Jurkat, Clone E6-1 (cell line): ENCODE measurements around the gene MCOLN2. TPM values are rescaled to one million over a fixed set of nuclear protein-coding genes. Genes with fewer than 3 reads are reported as not detected.
"Not testable (repeated sequence)": the region's sequence is repeated elsewhere in the genome, so short reads cannot be mapped to it uniquely, and the experiment has no call there.

Experiments
- DNase-seq: peaks from one replicate; pipeline ENCODE4 v3.0.0-alpha.2; 2011; ENCODE audit warnings: low read depth, low spot score
- H3K4me3 ChIP-seq: 2 replicates; pipeline ENCODE4 v1.5.1; 2011; ENCODE audit warnings: mild to moderate bottlenecking, low read length, control low read depth, moderate library complexity
- polyA plus RNA-seq: library from polyadenylated mRNA; unstranded; fragments of >200 nt; gene quantifications from one replicate; pipeline ENCODE4 v1.2.1, GENCODE V29; 2012; ENCODE audit warnings: missing spikeins; ENCODE audit not compliant: insufficient read length, insufficient read depth

MCOLN2 gene
- polyA plus RNA-seq, result 19.3 TPM

DNA sequence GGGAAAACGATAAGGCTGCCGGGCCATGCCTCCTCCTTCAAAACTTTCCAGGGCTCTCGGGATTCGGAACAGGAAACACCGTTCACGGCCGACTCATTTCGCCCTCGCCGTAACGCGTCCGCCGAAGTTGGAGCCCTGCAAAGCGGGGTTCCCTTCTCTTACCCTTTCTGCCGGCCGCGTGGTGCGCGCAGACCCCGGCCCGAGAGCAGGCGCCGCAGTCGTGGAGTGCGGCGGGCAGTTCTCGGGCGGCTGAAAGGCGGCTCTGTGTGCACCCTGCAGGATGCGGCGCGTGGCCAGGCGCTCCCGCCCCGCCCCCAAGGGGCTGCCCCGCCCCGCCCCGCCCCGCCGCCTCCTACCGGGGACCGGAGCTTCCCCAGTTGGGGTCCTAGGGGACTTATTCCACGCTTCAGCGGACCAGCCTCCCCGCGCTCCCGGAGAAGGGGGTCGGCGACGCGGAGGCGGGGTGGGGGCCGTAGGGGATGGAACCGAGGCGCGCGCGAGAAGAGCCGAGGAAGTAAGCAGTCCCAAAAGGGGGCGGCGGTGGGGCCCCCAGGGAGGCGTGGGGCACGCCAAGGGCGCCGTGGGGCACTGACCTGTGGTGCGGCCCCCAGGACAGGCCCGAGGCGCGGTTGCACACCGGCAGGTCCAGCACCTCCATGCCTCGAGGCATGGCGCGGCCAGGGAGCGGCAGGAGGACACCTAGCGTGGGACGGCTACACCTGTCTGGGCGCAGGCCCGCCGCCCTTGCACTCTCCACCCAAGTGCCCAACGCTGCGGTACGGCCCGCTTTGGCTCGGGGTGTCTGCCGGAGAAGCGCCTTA, at the start of gene MCOLN2:
MCOLN2 (minus strand) TSS at position 268 of the 821 bp plus-strand sequence; CDS start at position 27, 241 bp downstream.
- DNase-seq, result no peak
- peak within 1 kb of the TSS; percentile 50 for H3K4me3 ChIP-seq

DNA sequence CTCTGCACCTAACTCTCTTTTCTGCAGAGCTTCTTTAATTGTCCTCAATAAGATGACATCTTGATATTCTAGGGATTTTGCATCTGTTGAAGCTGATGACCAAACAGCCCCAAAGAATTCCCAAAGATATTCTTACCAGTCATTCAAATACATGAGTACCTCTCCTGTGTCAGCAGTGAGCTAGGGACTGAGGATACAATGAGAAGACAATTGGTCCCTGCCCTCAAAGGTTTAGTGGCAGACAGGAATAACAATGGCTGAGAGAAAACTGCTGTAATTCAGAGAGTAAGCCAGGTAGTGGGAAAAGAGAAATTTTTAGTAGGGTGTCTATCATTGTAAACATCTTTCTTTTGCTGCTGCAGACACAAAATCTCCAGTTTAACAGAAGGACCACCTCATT, 45.5 kb upstream of the MCOLN2 start:
- no peak overlapping the region for H3K4me3 ChIP-seq
- DNase-seq, result no peak

DNA sequence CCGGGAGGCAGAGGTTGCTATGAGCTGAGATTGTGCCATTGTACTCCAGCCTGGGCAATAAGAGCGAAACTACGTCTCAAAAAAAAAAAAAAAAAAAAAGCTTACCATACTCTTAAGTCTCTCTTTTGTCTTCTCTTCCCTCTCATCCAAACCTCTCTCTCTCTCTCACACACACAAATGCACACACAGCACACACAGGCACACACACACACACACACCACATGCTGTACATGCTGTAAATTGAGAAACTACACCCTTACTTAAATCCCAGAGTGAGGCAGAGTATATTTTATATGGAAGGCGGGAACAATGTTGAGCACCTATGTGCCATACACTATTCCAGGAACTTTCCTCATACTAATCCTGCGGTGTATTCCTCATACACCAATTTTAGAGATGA, 44.9 kb upstream of the MCOLN2 start:
- no peak overlapping the region for H3K4me3 ChIP-seq
- DNase-seq, result no peak

DNA sequence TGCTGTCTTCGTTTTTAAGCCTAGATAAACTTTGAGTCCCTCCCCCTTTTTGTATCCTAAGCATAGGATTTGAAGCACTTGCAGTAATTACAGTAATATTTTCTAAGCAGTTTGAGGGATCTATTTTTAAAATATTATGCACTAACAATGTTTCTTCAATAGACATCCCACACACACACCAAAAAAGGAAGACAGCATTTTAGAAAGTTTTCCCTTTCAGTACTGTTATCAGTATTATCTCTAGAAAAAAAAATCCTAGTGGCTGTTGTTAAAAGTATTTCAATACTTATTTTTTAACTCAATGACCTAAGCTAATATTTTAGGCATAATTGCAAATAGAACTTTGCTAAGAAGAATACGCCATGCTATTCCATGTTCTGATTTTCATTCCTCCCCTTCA, 36.3 kb upstream of the MCOLN2 start:
- no peak overlapping the region for H3K4me3 ChIP-seq
- DNase-seq, result no peak

DNA sequence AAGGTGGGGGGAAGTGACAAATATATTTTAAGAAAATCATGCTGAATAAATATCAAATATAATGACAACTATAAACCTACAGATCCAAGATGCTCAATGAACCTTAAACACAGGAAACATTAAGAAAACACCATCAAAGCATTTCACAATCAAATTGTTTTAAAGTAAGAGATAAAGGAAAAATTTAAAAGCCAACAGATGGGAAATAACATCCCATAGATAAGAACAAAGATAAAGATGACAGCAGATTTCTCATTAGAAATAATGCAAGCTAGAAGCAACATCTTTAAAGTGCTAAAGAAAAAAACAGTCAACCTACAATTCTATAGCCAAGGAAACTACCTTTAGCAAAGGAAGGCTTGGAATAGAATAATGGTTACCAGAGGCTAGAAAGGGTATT, 33.6 kb upstream of the MCOLN2 start:
- DNase-seq, result no peak

DNA sequence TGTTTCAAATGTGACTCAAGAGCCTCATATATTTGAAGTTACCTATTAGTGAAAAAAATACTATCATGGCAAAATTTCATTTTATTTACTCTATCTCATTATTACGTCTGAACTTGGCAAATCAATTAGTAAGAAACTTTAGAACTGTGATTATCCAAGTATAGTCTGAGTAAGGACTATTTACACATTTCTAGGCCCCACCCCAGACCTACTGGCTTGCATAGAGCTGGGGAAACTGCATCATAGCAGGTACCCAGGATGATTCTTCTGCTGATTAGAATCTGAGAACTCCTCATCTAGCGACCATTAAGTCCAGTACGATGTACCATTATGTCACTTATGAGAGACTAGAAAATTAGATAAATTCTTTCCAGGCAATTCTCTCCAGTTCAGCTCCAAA, 31.2 kb upstream of the MCOLN2 start:
- no peak for DNase-seq
- no peak overlapping the region for H3K4me3 ChIP-seq

More for the DNA sequence above, 33.6 kb upstream of the MCOLN2 start:
- H3K4me3 ChIP-seq, result no peak overlapping the region

DNA sequence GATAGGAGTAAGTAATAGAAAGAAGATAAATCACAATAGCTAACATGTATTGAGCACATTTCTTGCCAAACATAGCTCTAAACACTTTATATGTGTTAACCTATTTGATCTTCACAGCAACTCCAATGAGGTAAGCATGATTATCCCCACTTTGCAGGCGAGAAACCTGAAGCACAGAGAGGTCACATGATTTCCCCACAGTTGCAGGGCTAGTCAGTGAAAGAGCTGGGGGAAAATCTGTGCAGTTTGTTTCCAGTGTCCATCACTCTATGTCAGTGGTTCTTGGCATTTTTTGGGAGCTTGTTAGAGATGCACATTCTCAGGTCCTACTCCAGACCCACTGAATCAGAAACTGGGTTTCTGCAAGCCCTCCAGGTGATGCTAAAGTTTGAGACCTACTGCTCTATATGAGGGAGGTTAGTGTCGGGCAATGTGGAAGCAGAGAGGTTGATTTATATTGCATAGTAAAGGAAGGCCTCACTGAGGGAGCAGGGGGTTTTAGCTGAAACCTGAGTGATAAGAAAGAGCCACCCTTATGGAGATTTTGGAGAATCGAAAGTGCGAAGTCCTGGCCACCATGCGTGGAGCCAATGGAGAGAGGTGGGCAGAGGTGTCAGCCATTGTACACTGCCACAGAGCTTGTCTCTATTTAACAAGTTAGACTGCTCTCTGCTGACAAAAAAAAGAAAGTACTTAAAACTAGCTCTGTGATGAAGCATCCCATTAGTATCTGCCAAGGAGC, 30.5 kb upstream of the MCOLN2 start:
- no peak for DNase-seq
- H3K4me3 ChIP-seq, result no peak overlapping the region

DNA sequence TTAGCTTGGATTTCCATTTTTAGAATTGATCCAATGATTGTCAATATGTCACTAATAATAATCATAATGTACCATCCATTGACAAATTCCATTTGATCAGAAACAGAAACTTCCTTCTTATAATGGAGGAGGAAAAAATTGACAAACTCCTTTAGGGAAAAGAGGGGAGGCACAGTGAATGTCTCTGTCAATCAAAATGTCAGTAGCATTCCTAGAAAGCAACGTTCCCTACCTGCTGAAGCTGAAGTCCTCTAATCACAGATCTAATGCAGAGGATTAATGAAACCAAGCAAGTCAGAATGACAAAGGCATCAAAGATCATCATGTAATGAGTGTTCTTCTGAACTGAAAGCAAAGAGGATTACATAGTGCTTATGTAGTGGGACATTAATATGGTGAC, 29.0 kb upstream of the MCOLN2 start:
- no peak for DNase-seq
- no peak overlapping the region for H3K4me3 ChIP-seq

DNA sequence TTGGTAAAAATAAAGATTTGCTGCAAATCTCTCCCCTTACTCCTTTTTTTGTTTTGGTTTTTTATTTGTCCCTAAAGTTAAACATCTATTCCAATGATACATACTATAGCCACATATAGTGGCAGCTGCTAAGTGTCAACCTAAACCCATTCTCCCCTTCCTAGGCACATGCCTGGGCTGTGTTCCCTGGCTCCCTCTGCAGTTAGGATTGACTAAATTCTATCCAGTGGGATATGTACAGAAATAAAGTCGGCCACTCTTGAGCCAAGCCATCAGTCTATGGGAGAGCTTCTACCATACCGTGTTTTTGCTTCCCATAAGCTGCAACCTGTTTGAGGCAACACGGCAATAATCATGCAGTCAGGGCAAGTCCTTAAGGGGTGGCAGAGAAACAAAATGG, 27.8 kb upstream of the MCOLN2 start:
- no peak overlapping the region for H3K4me3 ChIP-seq
- DNase-seq, result no peak

DNA sequence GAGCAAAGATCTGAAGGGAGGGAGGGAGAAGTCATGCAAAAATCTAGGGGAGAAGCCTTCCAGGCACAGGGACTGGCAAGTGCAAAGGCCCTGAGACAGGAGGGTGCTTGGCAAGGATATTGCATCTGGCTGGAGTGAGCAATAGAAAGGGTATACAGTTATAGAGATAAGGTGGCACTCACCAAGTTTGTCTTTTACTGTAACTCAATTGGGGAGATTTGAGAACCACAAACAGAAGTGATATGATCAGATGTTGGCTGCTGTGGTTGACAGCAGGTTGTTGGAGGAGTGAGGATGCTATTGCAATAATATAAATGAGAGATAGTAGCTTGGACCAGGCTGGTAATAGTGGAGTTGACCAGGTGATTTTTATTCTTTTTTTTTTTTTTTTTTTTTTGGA, 25.8 kb upstream of the MCOLN2 start:
- DNase-seq, result peak; percentile 4
- H3K4me3 ChIP-seq, result no peak overlapping the region

DNA sequence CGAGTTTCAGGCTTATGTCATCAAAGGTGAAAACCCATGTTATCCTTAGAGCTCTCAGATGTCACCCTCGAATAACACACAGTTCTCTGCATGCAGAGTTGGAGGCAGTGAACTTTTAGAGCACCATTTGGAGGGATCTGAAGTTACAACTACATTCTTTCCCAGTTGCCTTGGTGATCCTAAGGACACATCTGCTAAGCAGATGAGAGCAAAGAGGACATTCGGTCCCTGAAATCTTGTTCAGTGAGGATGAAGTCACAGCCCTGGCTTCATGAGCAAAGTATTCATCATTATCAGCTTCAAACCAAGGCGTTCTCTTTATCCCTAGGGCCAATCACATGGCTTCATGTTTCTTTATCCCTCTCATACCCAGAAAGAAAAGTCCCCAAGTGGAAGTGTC, 23.1 kb upstream of the MCOLN2 start:
- no peak overlapping the region for H3K4me3 ChIP-seq

DNA sequence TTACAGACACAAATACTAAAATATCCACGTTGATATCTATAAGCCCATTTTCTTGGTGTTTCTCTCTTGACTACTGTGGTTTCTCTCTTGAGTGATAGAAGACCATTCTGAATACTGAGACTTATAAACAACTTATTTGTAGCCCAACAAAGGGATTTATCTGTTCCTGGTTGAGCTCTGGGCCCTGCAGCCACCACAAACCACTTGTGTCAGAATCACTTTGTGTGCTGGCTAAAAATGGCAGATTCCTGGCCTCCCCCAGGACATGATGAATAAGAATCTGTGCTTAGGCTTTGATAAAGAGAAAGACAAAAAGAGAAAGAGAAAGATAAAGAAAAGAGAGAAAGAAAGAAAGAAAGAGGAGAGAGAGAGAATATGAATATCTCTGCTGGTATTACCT, 18.9 kb upstream of the MCOLN2 start:
- DNase-seq, result no peak
- no peak overlapping the region for H3K4me3 ChIP-seq

More for the DNA sequence above, 23.1 kb upstream of the MCOLN2 start:
- DNase-seq, result no peak

DNA sequence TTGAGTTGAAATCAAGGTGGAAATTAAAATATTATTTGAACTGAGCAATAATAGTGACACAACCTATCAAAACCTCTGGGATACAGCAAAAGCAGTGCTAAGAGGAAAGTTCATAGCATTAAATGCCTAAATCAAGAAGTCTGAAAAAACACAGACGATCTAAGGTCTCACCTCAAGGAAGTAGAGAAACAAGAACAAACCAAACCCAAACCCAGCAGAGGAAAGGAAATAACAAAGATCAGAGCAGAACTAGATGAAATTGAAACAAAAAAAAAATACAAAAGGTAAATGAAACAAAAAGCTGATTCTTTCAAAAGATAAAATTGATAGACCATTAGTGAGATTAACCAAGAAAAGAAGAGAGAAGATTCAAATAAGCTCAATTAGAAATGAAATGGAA, 8.7 kb upstream of the MCOLN2 start:
- not testable (repeated sequence) for DNase-seq, H3K4me3 ChIP-seq

DNA sequence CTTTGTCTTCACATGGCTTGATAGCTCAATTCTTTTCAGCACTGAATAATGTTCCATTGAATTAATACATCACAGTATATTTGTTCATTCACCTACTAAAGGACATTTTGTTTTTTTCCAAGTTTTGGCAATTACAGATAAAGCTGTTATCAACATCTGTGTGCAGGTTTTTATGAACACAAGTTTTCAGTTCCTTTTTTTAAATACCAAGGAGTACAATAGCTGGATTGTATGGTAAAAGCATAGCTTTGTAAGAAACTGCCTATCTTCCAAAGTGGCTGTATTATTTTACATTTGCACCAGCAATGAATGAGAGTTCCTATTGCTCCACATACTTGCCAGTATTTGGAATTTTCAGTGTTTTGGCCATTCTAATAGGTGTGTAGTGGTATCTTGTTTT, 4.8 kb upstream of the MCOLN2 start:
- no peak overlapping the region for H3K4me3 ChIP-seq
- no peak for DNase-seq

DNA sequence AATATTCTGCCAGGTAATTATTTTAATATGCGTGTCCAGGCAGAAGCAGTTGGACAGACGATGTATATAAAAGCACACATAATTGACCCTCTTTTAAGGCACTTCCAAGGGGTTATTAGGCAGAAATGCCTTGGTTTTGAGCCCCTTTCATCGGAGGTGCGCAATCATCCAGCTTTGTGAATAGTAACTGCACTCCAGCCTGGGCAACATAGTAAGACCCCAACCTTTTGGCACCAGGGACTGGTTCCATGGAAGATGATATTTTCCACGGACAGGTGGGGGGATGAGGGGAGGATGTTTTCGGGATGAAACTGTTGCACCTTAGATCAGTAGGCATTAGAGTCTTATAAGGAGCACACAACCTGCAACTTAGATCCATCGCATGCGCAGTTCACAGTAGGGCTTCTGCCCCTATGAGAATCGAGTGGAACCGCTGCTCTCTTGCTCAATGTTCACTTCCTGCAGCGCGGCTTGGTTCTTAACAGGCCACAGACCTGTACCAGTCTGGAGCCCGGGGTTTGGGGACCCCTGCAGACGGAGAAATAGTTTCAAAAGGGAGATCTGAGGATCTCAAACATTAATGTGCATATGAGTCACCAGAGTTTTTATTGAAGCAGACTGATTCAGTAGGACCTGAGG, 1.8 kb upstream of the MCOLN2 start:
- no peak overlapping the region for H3K4me3 ChIP-seq
- no peak for DNase-seq

DNA sequence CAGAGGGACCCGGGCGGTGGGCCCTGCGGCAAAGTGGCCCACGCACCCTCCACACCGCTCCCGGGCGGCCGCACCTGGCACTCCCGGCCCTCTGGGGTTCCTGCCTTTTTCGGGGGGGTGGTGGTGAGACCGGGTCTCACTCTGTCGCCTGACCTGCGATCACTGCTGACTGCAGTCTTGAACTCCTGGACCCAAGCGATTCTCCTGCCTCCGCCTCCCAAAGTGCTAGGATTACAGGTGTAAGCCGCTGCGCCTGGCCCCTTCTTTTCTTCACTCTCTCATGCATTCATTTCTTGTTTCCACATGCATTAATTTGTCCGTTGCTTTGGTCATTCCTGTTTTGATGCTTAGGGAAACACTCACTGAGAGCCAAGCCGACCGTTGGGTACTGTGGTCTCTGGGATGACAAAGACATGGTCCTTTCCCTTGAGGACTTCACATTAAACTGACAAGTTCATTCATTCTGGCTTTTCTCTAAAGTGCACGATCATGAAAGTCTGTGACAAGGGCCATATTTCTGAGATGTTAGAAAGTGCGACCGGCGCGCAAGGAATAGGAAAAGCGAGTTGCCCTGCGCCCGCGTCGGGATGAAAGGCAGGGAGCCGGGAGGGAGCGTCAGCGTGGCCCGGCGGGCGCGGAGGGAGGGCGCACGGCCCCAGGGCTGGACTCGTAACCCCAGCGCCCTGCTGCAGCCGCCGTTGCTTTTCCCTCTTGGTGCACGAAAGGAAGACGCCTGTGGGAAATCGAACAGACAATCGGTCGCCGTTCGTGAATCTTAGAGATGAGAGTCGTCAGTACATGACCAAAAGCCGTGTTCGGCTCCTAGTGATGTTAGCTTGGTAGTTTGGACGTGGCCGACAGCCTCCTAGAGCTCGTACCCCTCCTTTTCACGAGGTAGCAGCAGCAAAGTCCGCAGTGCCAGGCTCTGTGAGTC, 1.0 kb upstream of the MCOLN2 start:
- no peak overlapping the region for H3K4me3 ChIP-seq
- DNase-seq, result no peak

DNA sequence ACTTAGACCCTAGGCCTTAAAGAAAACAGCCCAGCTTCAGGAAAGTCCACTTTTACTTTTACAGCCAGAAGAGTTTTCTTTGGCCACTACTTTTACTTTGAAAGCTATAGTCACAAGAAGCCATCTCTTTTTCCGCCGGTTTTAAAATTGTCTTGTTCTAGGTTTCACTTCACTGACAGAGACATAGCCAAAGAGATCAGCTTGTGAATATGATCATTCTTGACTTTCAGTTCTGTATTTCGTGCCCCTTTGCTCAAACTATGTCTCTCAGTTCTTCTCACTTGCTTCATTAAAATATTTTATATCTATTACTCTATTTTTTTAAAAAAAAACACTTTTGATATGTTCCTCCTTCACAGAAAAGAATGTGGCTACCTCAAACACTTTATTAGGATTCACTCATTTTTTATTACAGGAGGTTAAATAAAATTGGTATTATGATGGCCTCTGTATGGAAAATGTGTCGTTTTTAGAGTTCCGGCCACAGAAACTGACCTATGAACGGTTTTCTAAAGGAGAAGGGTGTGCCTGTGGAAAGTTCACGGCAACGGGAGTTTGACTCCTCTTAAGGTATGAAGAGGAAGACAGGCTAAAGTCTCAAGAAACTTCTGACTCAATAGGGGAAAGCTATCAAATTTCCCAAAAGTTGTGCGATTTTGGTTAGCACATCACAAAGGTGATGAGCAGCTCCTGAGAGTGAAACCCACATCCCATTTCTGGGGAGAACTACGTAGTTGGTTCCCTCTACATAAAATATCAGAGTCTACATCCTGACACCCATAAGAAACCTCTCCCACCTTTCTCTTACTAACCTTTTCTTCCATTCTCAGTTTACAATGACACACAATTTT, 1.2 kb downstream of the MCOLN2 start:
- H3K4me3 ChIP-seq, result no peak overlapping the region
- DNase-seq, result no peak
